Upper lobe of left lung (tissue), 4 donors: ENCODE data around the gene DPH5.

Experiments
- POLR2A ChIP-seq, 4 donors: fragments of 450-650 bp; IDR thresholded peaks; one replicate each; pipeline ENCODE4 v1.5.1; 2016 to 2017; ENCODE audit warnings: antibody characterized with exemption in 4 of 4, mild to moderate bottlenecking in 2 of 4
- TF ChIP-seq, protein P1 (sequence below), 6 experiments: fragments of 450-650 bp in 4 of 6; fragments of 200-600 bp in 2 of 6; sonication (generic) in 2 of 6; IDR thresholded peaks; one replicate each; pipeline ENCODE4 v1.5.1; 2016 to 2019; ENCODE audit warnings: antibody characterized with exemption in 6 of 6

DNA sequence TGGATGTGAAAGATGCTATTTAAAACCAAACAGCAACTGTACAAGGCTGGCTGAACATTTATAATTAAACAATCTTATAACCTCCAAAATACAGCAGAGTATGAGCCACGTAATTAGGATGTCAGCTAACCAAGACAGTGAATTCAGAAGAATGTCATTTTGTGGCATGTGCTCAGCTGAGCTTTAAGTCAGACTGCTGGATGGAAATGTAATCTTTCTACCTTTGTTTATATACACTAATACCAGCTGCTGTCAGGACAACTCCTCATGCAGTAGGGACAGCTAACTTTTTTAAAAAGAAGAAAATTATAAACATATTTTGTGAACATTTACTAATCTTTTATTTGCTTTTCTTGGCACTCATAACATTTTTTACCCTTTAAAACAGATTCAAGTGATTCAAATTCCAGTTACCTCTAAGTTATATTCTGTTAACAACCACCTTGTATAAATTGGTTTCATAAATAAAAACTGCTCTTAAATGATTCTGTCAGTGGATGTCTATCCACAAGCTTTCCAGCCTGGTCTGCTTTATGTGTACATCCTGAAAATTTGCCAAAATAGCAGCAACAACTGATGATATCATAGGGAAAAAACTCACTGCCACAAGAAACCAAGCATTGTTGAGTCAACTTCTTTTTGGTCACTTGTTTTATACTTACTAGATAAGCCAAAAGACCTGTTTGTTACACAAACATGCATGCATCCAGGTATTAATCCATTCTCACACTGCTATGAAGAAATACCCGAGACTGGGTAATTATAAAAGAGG, 36.1 kb downstream of the DPH5 start:
- TF ChIP-seq, protein P1, sequence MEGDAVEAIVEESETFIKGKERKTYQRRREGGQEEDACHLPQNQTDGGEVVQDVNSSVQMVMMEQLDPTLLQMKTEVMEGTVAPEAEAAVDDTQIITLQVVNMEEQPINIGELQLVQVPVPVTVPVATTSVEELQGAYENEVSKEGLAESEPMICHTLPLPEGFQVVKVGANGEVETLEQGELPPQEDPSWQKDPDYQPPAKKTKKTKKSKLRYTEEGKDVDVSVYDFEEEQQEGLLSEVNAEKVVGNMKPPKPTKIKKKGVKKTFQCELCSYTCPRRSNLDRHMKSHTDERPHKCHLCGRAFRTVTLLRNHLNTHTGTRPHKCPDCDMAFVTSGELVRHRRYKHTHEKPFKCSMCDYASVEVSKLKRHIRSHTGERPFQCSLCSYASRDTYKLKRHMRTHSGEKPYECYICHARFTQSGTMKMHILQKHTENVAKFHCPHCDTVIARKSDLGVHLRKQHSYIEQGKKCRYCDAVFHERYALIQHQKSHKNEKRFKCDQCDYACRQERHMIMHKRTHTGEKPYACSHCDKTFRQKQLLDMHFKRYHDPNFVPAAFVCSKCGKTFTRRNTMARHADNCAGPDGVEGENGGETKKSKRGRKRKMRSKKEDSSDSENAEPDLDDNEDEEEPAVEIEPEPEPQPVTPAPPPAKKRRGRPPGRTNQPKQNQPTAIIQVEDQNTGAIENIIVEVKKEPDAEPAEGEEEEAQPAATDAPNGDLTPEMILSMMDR (IDR thresholded peaks at IDR 0.05) = no peak
- TF ChIP-seq POLR2A (IDR thresholded peaks at IDR 0.05) = no peak
